GM21423 (cell line): ENCODE data around the gene NTSR1.

Experiments
- ATAC-seq: cut with Tn5 transposase; IDR thresholded peaks from one replicate; pipeline ENCODE4 v1.9.1; 2021; ENCODE audit warnings: mild to moderate bottlenecking, moderate library complexity; ENCODE audit not compliant: unreplicated experiment

Gene NTSR1

DNA sequence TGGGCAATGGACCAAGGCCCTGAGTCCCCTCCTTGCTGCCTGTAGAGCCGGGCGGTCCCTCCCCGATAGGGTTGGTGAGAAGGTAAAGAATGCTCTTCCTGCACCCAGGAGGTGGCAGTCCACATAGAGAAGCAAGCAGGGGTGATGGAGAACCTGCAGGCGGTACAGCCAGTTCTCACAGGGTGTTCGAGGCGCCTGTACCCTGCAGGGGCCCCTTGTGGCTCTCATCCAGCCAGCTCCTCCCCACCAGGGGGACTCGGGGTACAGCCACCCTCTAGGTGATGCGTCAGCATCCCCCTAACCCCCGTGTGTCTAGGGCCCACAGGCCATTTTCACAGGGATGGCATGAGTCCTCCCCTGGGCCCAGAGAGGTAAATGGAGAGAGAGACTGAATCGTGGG is 103.1 kb downstream of the NTSR1 start:
- ATAC-seq: no peak
